GM18867 (cell line): ENCODE results near the gene PDZD8.
"Not testable (repeated sequence)": the region's sequence is repeated elsewhere in the genome, so short reads cannot be mapped to it uniquely, and the experiment has no call there.

Experiments used
- ATAC-seq: cut with Tn5 transposase; IDR thresholded peaks from one replicate; pipeline ENCODE4 v1.9.1; 2021; ENCODE audit warnings: mild to moderate bottlenecking, moderate library complexity; ENCODE audit not compliant: unreplicated experiment

PDZD8 gene

GRCh38 chr10:117257721-117258120, 117.5 kb downstream of the PDZD8 start:
- no peak for ATAC-seq

- no peak for ATAC-seq
Observed at GRCh38 chr10:117256910-117257309, 118.3 kb downstream of the PDZD8 start.

GRCh38 chr10:117255835-117256460, 119.3 kb downstream of the PDZD8 start:
- ATAC-seq: no peak

GRCh38 chr10:117254774-117255735, 120.2 kb downstream of the PDZD8 start:
- ATAC-seq: no peak

- no peak for ATAC-seq
Observed at GRCh38 chr10:117254338-117254737, 120.9 kb downstream of the PDZD8 start.

- no peak for ATAC-seq
Observed at GRCh38 chr10:117253908-117254307, 121.3 kb downstream of the PDZD8 start.

GRCh38 chr10:117250411-117250810, 124.8 kb downstream of the PDZD8 start:
- ATAC-seq: no peak

- ATAC-seq: peak; percentile 67
Observed at GRCh38 chr10:117249493-117250093, 125.6 kb downstream of the PDZD8 start.

GRCh38 chr10:117248750-117249465, 126.3 kb downstream of the PDZD8 start:
- ATAC-seq: no peak

GRCh38 chr10:117246997-117247671, 128.1 kb downstream of the PDZD8 start:
- no peak for ATAC-seq

GRCh38 chr10:117242463-117242832, 132.8 kb downstream of the PDZD8 start:
- ATAC-seq: no peak

GRCh38 chr10:117241541-117242462, 133.4 kb downstream of the PDZD8 start:
- no peak for ATAC-seq

- ATAC-seq: no peak
Observed at GRCh38 chr10:117240621-117241529, 134.4 kb downstream of the PDZD8 start, which contains the start of gene SLC18A2. TSS of gene SLC18A2 (plus strand) at chr10:117241114. CDS start at chr10:117241694, 580 bp downstream.

GRCh38 chr10:117239721-117240620, 135.3 kb downstream of the PDZD8 start:
- no peak for ATAC-seq

GRCh38 chr10:117239051-117239450, 136.2 kb downstream of the PDZD8 start:
- ATAC-seq: no peak

GRCh38 chr10:117237401-117237991, 137.7 kb downstream of the PDZD8 start:
- peak; percentile 70 for ATAC-seq

GRCh38 chr10:117230107-117230506, 145.1 kb downstream of the PDZD8 start:
- not testable (repeated sequence) for ATAC-seq
